GM18520 (cell line): ENCODE measurements around the gene CCT8L2.
"Not testable (repeated sequence)": the region's sequence is repeated elsewhere in the genome, so short reads cannot be mapped to it uniquely, and the experiment has no call there.

Experiments used
- ATAC-seq: cut with Tn5 transposase; IDR thresholded peaks from one replicate; pipeline ENCODE4 v1.9.1; 2021; ENCODE audit not compliant: unreplicated experiment

Gene CCT8L2

GRCh38 chr22:16559996-16560395 is 32.6 kb downstream of the CCT8L2 start:
- not testable (repeated sequence) for ATAC-seq

GRCh38 chr22:16559056-16559955 is 33.3 kb downstream of the CCT8L2 start:
- ATAC-seq, result no peak

GRCh38 chr22:16558376-16558945 is 34.1 kb downstream of the CCT8L2 start:
- not testable (repeated sequence) for ATAC-seq

GRCh38 chr22:16557511-16557910 is 35.1 kb downstream of the CCT8L2 start:
- ATAC-seq, result not testable (repeated sequence)

- ATAC-seq, result not testable (repeated sequence)
Measured at GRCh38 chr22:16555077-16555994, 37.3 kb downstream of the CCT8L2 start.

- ATAC-seq, result not testable (repeated sequence)
Measured at GRCh38 chr22:16543310-16543709, 49.3 kb downstream of the CCT8L2 start.
